Retinal pigment epithelial cell (primary cell): ENCODE results near the gene KBTBD12.

Source experiments
- DNase-seq: peaks from one replicate; pipeline ENCODE4 v3.0.0-alpha.2; 2010; ENCODE audit warnings: low read depth
- H3K4me3 ChIP-seq: 2 replicates; pipeline ENCODE4 v1.5.1; 2011; ENCODE audit warnings: mild to moderate bottlenecking, low read length, control low read depth, moderate library complexity
- TF ChIP-seq, protein P1 (sequence below): conservative IDR thresholded peaks from 2 replicates; pipeline ENCODE4 v1.5.1; 2011; ENCODE audit warnings: low read depth, low read length, control low read depth, inconsistent platforms

The KBTBD12 gene

DNA sequence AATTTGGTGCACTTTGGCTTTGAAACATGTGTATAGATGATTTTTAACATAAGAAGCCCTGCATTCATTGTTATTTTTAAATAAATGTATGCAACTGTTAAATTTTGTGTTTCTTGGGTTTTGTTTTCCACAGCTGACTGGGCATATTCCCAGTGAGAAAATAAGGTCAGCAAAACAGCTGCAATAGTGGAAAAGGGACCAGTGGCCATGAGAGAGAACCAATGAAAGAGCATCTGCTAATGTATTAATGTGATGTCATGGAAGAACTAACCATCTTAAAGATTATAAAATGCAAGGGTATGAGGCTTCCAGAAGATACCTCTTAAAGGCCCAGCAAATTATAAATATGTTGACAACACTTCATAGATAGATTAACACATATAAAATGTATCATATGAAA lies 31.0 kb upstream of the KBTBD12 start:
- TF ChIP-seq, protein P1, sequence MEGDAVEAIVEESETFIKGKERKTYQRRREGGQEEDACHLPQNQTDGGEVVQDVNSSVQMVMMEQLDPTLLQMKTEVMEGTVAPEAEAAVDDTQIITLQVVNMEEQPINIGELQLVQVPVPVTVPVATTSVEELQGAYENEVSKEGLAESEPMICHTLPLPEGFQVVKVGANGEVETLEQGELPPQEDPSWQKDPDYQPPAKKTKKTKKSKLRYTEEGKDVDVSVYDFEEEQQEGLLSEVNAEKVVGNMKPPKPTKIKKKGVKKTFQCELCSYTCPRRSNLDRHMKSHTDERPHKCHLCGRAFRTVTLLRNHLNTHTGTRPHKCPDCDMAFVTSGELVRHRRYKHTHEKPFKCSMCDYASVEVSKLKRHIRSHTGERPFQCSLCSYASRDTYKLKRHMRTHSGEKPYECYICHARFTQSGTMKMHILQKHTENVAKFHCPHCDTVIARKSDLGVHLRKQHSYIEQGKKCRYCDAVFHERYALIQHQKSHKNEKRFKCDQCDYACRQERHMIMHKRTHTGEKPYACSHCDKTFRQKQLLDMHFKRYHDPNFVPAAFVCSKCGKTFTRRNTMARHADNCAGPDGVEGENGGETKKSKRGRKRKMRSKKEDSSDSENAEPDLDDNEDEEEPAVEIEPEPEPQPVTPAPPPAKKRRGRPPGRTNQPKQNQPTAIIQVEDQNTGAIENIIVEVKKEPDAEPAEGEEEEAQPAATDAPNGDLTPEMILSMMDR = no peak
- no peak for DNase-seq
- H3K4me3 ChIP-seq = no peak overlapping the region

DNA sequence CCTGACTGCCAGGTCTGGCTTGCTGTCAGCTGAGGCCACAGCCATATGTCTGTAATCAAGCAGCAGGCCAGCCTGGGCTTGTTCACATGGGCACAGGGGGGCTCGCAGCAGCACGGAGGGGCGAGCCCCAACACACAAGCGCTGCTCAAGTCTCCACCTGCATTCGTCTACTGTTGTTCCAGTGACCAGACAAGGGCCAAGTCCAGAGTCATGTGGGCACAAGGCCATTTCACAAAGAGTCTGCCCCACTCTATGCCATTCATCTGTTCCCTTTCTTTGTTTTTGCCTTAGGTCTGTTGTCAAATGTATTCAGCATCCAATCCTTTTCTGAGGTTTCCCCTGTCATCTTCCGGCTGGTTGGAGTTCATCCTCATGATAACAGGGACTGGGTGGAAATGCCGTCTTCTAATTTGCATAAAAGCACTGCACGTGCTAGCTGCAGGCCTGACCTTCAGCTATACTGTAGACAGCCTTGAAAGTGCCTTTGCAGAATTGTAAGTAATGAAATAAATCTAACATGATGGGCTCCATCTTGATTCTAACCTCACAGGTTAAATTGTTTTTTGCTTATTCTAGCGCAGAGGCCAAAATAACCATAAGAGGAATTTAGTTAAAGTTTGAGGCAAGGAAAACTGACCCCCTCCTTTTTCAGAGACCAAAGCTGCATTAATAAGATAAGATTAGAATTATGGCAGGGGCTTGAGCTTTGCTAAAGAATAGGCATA lies 28.6 kb upstream of the KBTBD12 start:
- no peak for DNase-seq
- TF ChIP-seq, protein P1 = no peak
- no peak overlapping the region for H3K4me3 ChIP-seq

DNA sequence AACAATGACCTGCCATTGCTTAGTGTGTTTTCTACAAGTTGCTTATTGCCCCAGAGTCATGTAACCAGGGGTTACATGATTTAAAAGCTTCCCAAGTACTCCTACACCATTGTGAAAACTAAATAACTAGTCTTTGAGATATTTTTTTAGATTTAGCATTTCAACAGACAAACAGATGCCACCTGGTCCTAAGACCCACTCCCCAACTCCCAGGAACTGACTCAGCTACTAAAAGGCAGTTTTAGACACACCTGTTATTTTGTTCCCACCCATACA lies 28.1 kb upstream of the KBTBD12 start:
- H3K4me3 ChIP-seq = no peak overlapping the region
- TF ChIP-seq, protein P1 = no peak
- DNase-seq = no peak

DNA sequence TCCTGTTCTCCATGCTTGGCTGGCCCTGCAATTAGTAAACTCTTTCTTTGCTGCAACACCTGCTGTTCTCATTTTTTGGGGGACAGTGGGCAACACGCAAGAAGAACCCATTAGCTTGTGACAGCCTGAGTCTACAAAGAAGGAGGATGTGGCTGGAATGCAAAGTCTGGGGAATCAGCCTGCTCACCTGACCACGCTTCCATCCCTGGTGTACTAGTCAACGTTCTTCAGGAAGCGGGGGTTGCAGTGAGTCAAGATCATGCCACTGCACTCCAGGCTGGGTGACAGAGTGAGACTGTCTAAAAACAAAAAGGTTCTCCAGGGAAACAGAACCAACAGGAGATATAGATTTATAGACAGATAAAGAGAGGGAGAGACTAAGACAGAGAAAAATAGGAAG lies 27.7 kb upstream of the KBTBD12 start:
- H3K4me3 ChIP-seq = no peak overlapping the region
- DNase-seq = no peak
- TF ChIP-seq, protein P1 = no peak

DNA sequence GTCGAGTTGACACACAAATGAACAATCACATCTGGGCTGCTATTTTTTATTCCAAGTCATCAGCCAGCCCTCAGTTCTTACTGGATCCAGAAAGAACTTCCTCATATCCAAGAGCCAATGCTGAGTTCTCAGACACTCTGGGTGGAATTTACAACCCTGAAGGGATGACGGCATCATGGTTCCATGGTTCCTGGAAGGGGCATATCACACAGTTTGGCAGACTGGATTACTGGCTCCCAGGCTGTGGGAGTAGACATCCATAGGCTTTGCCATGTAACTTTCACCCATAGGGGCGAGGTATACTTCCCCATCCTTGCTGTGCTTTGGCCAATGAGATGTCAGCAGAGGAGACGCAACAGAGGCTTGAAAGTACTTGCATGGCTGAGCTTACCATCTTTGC lies 26.9 kb upstream of the KBTBD12 start:
- TF ChIP-seq, protein P1 = no peak
- no peak for DNase-seq
- H3K4me3 ChIP-seq = no peak overlapping the region

DNA sequence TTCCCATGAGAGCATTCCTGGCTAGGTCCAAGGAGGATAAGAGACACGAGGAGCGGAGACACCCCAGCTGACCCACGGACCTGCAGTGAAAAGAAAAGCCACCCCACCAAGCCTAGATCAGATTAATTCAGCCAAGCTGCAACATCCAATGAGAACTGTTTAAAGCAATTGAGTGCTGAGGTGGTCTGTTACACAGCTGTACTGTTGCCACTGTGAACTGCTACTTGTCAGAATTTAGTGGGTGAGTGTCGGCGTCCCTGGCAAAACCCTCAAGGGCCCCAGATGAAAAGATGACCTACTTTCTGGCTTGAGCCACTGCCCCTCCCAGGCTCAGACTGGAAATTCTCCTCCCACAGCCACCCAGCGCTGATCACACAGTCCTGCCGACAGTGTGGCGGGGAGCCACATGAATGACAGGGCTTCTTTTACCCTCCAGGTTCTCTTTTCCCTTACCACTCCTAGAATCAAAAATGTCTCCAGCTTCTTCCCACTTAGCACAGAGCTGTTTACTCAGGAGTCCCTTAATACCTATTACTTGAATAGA lies 26.4 kb upstream of the KBTBD12 start:
- DNase-seq = no peak
- H3K4me3 ChIP-seq = no peak overlapping the region
- TF ChIP-seq, protein P1 = no peak

DNA sequence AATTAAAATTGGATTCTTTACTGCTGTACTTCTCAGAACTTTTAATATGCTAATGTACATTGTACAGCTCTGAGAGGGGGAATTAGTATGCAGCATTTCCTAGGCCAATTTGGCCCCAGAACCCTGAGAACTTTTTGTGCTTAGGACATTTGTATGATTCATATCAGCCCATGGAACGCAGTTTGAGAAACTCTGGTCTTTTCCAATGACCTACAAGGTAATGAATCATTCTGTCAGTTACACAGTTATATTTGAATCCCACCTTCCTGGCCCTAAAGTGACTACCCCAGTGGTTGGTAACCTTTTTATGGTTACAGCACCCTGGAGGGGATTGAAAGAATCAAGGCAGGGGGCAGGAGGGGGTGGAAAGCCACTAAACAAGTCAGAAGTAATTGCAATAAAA lies 25.6 kb upstream of the KBTBD12 start:
- no peak for DNase-seq
- H3K4me3 ChIP-seq = no peak overlapping the region
- TF ChIP-seq, protein P1 = no peak
